ENCODE measurements around the gene MAP2.

DNA sequence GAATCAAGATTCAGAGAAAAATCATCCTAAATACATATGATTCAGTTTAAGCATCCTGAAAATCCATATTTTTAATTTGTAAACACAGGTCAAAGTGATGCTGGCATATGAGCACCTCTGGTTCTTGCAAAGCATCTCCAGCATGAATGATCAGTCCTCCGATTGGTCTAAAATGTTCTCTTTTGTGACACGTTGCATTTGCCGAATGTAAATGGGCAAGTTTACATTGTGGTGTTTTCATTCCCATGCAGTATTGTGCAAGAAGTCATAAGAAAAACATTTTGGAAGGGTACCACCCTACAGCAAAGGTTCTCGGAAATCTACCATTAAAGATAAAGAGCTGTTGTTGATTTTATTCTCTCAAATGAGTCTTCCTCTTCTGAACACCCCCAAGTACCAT lies 239.8 kb downstream of the MAP2 start:
- TF ChIP-seq, protein P1, sequence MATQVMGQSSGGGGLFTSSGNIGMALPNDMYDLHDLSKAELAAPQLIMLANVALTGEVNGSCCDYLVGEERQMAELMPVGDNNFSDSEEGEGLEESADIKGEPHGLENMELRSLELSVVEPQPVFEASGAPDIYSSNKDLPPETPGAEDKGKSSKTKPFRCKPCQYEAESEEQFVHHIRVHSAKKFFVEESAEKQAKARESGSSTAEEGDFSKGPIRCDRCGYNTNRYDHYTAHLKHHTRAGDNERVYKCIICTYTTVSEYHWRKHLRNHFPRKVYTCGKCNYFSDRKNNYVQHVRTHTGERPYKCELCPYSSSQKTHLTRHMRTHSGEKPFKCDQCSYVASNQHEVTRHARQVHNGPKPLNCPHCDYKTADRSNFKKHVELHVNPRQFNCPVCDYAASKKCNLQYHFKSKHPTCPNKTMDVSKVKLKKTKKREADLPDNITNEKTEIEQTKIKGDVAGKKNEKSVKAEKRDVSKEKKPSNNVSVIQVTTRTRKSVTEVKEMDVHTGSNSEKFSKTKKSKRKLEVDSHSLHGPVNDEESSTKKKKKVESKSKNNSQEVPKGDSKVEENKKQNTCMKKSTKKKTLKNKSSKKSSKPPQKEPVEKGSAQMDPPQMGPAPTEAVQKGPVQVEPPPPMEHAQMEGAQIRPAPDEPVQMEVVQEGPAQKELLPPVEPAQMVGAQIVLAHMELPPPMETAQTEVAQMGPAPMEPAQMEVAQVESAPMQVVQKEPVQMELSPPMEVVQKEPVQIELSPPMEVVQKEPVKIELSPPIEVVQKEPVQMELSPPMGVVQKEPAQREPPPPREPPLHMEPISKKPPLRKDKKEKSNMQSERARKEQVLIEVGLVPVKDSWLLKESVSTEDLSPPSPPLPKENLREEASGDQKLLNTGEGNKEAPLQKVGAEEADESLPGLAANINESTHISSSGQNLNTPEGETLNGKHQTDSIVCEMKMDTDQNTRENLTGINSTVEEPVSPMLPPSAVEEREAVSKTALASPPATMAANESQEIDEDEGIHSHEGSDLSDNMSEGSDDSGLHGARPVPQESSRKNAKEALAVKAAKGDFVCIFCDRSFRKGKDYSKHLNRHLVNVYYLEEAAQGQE (IDR thresholded peaks at IDR 0.05) = no peak
- TF ChIP-seq, protein P2, sequence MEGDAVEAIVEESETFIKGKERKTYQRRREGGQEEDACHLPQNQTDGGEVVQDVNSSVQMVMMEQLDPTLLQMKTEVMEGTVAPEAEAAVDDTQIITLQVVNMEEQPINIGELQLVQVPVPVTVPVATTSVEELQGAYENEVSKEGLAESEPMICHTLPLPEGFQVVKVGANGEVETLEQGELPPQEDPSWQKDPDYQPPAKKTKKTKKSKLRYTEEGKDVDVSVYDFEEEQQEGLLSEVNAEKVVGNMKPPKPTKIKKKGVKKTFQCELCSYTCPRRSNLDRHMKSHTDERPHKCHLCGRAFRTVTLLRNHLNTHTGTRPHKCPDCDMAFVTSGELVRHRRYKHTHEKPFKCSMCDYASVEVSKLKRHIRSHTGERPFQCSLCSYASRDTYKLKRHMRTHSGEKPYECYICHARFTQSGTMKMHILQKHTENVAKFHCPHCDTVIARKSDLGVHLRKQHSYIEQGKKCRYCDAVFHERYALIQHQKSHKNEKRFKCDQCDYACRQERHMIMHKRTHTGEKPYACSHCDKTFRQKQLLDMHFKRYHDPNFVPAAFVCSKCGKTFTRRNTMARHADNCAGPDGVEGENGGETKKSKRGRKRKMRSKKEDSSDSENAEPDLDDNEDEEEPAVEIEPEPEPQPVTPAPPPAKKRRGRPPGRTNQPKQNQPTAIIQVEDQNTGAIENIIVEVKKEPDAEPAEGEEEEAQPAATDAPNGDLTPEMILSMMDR (IDR thresholded peaks at IDR 0.05; ENCODE audit: low read depth, low read length, missing input control) = no peak
- TF ChIP-seq JUND (IDR thresholded peaks at IDR 0.05) = no peak
- no peak for TF ChIP-seq RAD21 (IDR thresholded peaks at IDR 0.05)

All from liver (tissue), 3 donors.